ENCODE measurements around the gene PRKCE.
"Not testable (repeated sequence)": the region's sequence is repeated elsewhere in the genome, so short reads cannot be mapped to it uniquely, and the experiment has no call there.

PRKCE gene

GRCh38 chr2:45668509-45668908, 17.0 kb downstream of the PRKCE start:
- DNase-seq (ENCODE audit: low read depth, low spot score) = no peak

GRCh38 chr2:45669032-45669486, 17.6 kb downstream of the PRKCE start:
- no peak for DNase-seq (ENCODE audit: low read depth, low spot score)

- no peak for DNase-seq (ENCODE audit: low read depth, low spot score)
These were observed 19.2 kb downstream of the PRKCE start for GRCh38 chr2:45670646-45671045.

- no peak for DNase-seq (ENCODE audit: low read depth, low spot score)
These were observed 20.7 kb downstream of the PRKCE start for GRCh38 chr2:45672138-45672537.

GRCh38 chr2:45674035-45674816, 22.8 kb downstream of the PRKCE start:
- no peak for DNase-seq (ENCODE audit: low read depth, low spot score)

GRCh38 chr2:45675263-45675812, 23.9 kb downstream of the PRKCE start:
- no peak for DNase-seq (ENCODE audit: low read depth, low spot score)

- no peak for DNase-seq (ENCODE audit: low read depth, low spot score)
These were observed 24.6 kb downstream of the PRKCE start for GRCh38 chr2:45676088-45676487.

- no peak for DNase-seq (ENCODE audit: low read depth, low spot score)
These were observed 27.4 kb downstream of the PRKCE start for GRCh38 chr2:45678791-45679348.

GRCh38 chr2:45680351-45680967, 29.0 kb downstream of the PRKCE start:
- no peak for DNase-seq (ENCODE audit: low read depth, low spot score)

- peak; percentile 9 for DNase-seq (ENCODE audit: low read depth, low spot score)
These were observed 30.2 kb downstream of the PRKCE start for GRCh38 chr2:45681675-45682074.

- no peak for DNase-seq (ENCODE audit: low read depth, low spot score)
These were observed 31.8 kb downstream of the PRKCE start for GRCh38 chr2:45683292-45683691.

- DNase-seq (ENCODE audit: low read depth, low spot score) = no peak
These were observed 33.3 kb downstream of the PRKCE start for GRCh38 chr2:45684756-45685155.

GRCh38 chr2:45685260-45685659, 33.8 kb downstream of the PRKCE start:
- no peak for DNase-seq (ENCODE audit: low read depth, low spot score)

GRCh38 chr2:45687964-45688363, 36.5 kb downstream of the PRKCE start:
- DNase-seq (ENCODE audit: low read depth, low spot score) = no peak

GRCh38 chr2:45688479-45689298, 37.2 kb downstream of the PRKCE start:
- DNase-seq (ENCODE audit: low read depth, low spot score) = no peak

GRCh38 chr2:45690231-45690630, 38.8 kb downstream of the PRKCE start:
- no peak for DNase-seq (ENCODE audit: low read depth, low spot score)

GRCh38 chr2:45691171-45691999, 39.9 kb downstream of the PRKCE start:
- DNase-seq (ENCODE audit: low read depth, low spot score) = no peak

- no peak for DNase-seq (ENCODE audit: low read depth, low spot score)
These were observed 41.1 kb downstream of the PRKCE start for GRCh38 chr2:45692566-45692965.

GRCh38 chr2:45695480-45696007, 44.1 kb downstream of the PRKCE start:
- DNase-seq (ENCODE audit: low read depth, low spot score) = not testable (repeated sequence)

GRCh38 chr2:45696708-45697107, 45.2 kb downstream of the PRKCE start:
- no peak for DNase-seq (ENCODE audit: low read depth, low spot score)

GRCh38 chr2:45697190-45697589, 45.7 kb downstream of the PRKCE start:
- no peak for DNase-seq (ENCODE audit: low read depth, low spot score)

Data from smooth muscle cell of the brain vasculature (primary cell).